Skeletal muscle tissue (tissue), 4 donors: ENCODE data around the gene SCYL3. TPM values are rescaled to one million over a fixed set of nuclear protein-coding genes. Genes with fewer than 3 reads are reported as not detected.

Experiments
- H3K27ac ChIP-seq: one replicate; pipeline ENCODE4 v1.7.0; 2013; ENCODE audit warnings: mild to moderate bottlenecking, low read depth, low read length, inconsistent platforms
- H3K27me3 ChIP-seq, 3 donors: one replicate each; pipeline ENCODE4 v1.7.0; 2013; ENCODE audit warnings: low read length in 3 of 3; ENCODE audit not compliant: control insufficient read depth in 3 of 3, insufficient read depth in 3 of 3
- H3K36me3 ChIP-seq, 3 donors: one replicate each; pipeline ENCODE4 v1.7.0; 2013; ENCODE audit warnings: low read length in 3 of 3; ENCODE audit not compliant: control insufficient read depth in 3 of 3, insufficient read depth in 3 of 3
- H3K4me1 ChIP-seq, 3 donors: one replicate each; pipeline ENCODE4 v1.7.0; 2013; ENCODE audit warnings: low read length in 3 of 3, mild to moderate bottlenecking in 3 of 3; ENCODE audit not compliant: control insufficient read depth in 3 of 3, insufficient read depth in 3 of 3
- H3K4me3 ChIP-seq, 3 donors: one replicate each; pipeline ENCODE4 v1.7.0; 2013; ENCODE audit warnings: low read length in 3 of 3
- H3K9ac ChIP-seq, 3 donors: one replicate each; pipeline ENCODE4 v1.7.0; 2013; ENCODE audit warnings: low read length in 3 of 3, mild to moderate bottlenecking in 3 of 3, moderate library complexity in 2 of 3, low read depth in 1 of 3
- H3K9me3 ChIP-seq, 3 donors: one replicate each; pipeline ENCODE4 v1.7.0; 2013; ENCODE audit warnings: low read length in 3 of 3; ENCODE audit not compliant: control insufficient read depth in 3 of 3
- total RNA-seq: library from RNA; depleted of rRNA; stranded (reverse); fragments of >200 nt; gene quantifications from one replicate; pipeline ENCODE4 v1.2.3, GENCODE V29; 2014
- donor health status: Osteomylitis.

Gene SCYL3
- total RNA-seq, 1 donor from 2014 or later: 8.4 TPM

GRCh38 chr1:169858467-169858866 lies 35.2 kb downstream of the SCYL3 start:
- Histone ChIP-seq H3K27me3 (no peaks in the 10 kb centered on the region), H3K36me3 (peaks cover 34 to 67% (median 63%) of the 10 kb centered on the region in 3 donors), H3K4me3 (no peak overlapping the region), H3K4me1 (no peaks in the 10 kb centered on the region), H3K9me3 (no peaks in the 10 kb centered on the region), H3K9ac (no peak overlapping the region), H3K27ac (no peak overlapping the region)

- H3K4me1 ChIP-seq: no peaks in the 10 kb centered on the region
- no peaks in the 10 kb centered on the region for H3K9me3 ChIP-seq
- no peak overlapping the region for H3K27ac ChIP-seq
- H3K27me3 ChIP-seq: no peaks in the 10 kb centered on the region
- H3K4me3 ChIP-seq: no peak overlapping the region
- H3K36me3 ChIP-seq: peaks cover 14 to 55% (median 46%) of the 10 kb centered on the region in 3 donors
- no peak overlapping the region for H3K9ac ChIP-seq
These were observed 40.4 kb downstream of the SCYL3 start for GRCh38 chr1:169853341-169853740.

- Histone ChIP-seq H3K9ac (no peak overlapping the region), H3K27ac (no peak overlapping the region), H3K9me3 (no peaks in the 10 kb centered on the region), H3K4me1 (no peaks in the 10 kb centered on the region), H3K36me3 (peaks cover 10 to 51% (median 45%) of the 10 kb centered on the region in 3 donors), H3K27me3 (no peaks in the 10 kb centered on the region), H3K4me3 (no peak overlapping the region)
These were observed 44.2 kb downstream of the SCYL3 start for GRCh38 chr1:169849346-169850022.

GRCh38 chr1:169848456-169848855 lies 45.2 kb downstream of the SCYL3 start:
- H3K9me3 ChIP-seq: no peaks in the 10 kb centered on the region
- H3K4me3 ChIP-seq: no peak overlapping the region
- H3K36me3 ChIP-seq: peaks cover 5 to 43% (median 35%) of the 10 kb centered on the region in 3 donors
- H3K4me1 ChIP-seq: no peaks in the 10 kb centered on the region
- H3K27me3 ChIP-seq: no peaks in the 10 kb centered on the region
- H3K9ac ChIP-seq: no peak overlapping the region
- no peak overlapping the region for H3K27ac ChIP-seq

- H3K27me3 ChIP-seq: no peaks in the 10 kb centered on the region
- H3K9me3 ChIP-seq: no peaks in the 10 kb centered on the region
- H3K27ac ChIP-seq: no peak overlapping the region
- H3K36me3 ChIP-seq: peaks cover 3 to 25% (median 15%) of the 10 kb centered on the region in 3 donors
- H3K4me1 ChIP-seq: no peaks in the 10 kb centered on the region
- no peak overlapping the region for H3K9ac ChIP-seq
- no peak overlapping the region for H3K4me3 ChIP-seq
These were observed 48.6 kb downstream of the SCYL3 start for GRCh38 chr1:169844941-169845608.

- H3K36me3 ChIP-seq: peaks cover 0 to 12% (median 0%) of the 10 kb centered on the region in 3 donors
- no peaks in the 10 kb centered on the region for H3K9me3 ChIP-seq
- no peak overlapping the region for H3K9ac ChIP-seq
These were observed 54.8 kb downstream of the SCYL3 start for GRCh38 chr1:169838942-169839341.

GRCh38 chr1:169836198-169836597 lies 57.5 kb downstream of the SCYL3 start:
- no peak overlapping the region for H3K4me3 ChIP-seq
- no peaks in the 10 kb centered on the region for H3K9me3 ChIP-seq
- H3K4me1 ChIP-seq: no peaks in the 10 kb centered on the region
- H3K27ac ChIP-seq: no peak overlapping the region
- H3K36me3 ChIP-seq: peaks cover 0 to 13% (median 0%) of the 10 kb centered on the region in 3 donors
- H3K27me3 ChIP-seq: no peaks in the 10 kb centered on the region
- no peak overlapping the region for H3K9ac ChIP-seq

More at GRCh38 chr1:169838942-169839341, 54.8 kb downstream of the SCYL3 start:
- no peak overlapping the region for H3K27ac ChIP-seq
- no peaks in the 10 kb centered on the region for H3K27me3 ChIP-seq
- no peak overlapping the region for H3K4me3 ChIP-seq
- no peaks in the 10 kb centered on the region for H3K4me1 ChIP-seq

GRCh38 chr1:169835647-169836046 lies 58.0 kb downstream of the SCYL3 start:
- H3K9me3 ChIP-seq: no peaks in the 10 kb centered on the region
- H3K4me1 ChIP-seq: no peaks in the 10 kb centered on the region
- H3K27me3 ChIP-seq: no peaks in the 10 kb centered on the region
- H3K27ac ChIP-seq: no peak overlapping the region
- H3K9ac ChIP-seq: no peak overlapping the region
- H3K36me3 ChIP-seq: peaks cover 0 to 16% (median 4%) of the 10 kb centered on the region in 3 donors
- no peak overlapping the region for H3K4me3 ChIP-seq

- Histone ChIP-seq H3K27me3 (no peaks in the 10 kb centered on the region), H3K9ac (no peak overlapping the region), H3K36me3 (peaks cover 0 to 20% (median 7%) of the 10 kb centered on the region in 3 donors)
These were observed 58.8 kb downstream of the SCYL3 start for GRCh38 chr1:169834869-169835268.

GRCh38 chr1:169833179-169833901 lies 60.4 kb downstream of the SCYL3 start:
- Histone ChIP-seq H3K9ac (no peak overlapping the region), H3K9me3 (no peaks in the 10 kb centered on the region), H3K4me1 (no peaks in the 10 kb centered on the region), H3K27me3 (no peaks in the 10 kb centered on the region), H3K4me3 (no peak overlapping the region), H3K36me3 (peaks cover 0 to 17% (median 9%) of the 10 kb centered on the region in 3 donors), H3K27ac (no peak overlapping the region)

More at GRCh38 chr1:169834869-169835268, 58.8 kb downstream of the SCYL3 start:
- no peaks in the 10 kb centered on the region for H3K4me1 ChIP-seq
- H3K9me3 ChIP-seq: no peaks in the 10 kb centered on the region
- H3K4me3 ChIP-seq: no peak overlapping the region
- no peak overlapping the region for H3K27ac ChIP-seq
